ENCODE data around the gene SV2B.

SV2B gene

GRCh38 chr15:91255670-91256192 is 155.7 kb downstream of the SV2B start:
- no peaks in the 10 kb centered on the region for H3K9me3 ChIP-seq (ENCODE audit: insufficient read depth, low read depth, low read length)
- H3K27me3 ChIP-seq (ENCODE audit: insufficient read depth, low read length) = no peaks in the 10 kb centered on the region
- H2BK5ac ChIP-seq (ENCODE audit: low read depth, low read length, poor library complexity) = no peak overlapping the region
- H3K79me2 ChIP-seq (ENCODE audit: control insufficient read depth, insufficient read depth, low read length, poor library complexity) = no peaks in the 10 kb centered on the region
- H3K4ac ChIP-seq (ENCODE audit: low read depth, low read length) = no peak overlapping the region
- no CpG with 5 or more reads among the region's 3 CpGs for WGBS (ENCODE audit: extremely low coverage, insufficient coverage, insufficient read length)
- no peak overlapping the region for H2AK5ac ChIP-seq (ENCODE audit: low read length)
- no peak for DNase-seq
- H4K8ac ChIP-seq (ENCODE audit: low read depth, low read length) = no peak overlapping the region
- H2AFZ ChIP-seq (ENCODE audit: insufficient read depth, low read length, poor library complexity) = no peak overlapping the region
- H3K18ac ChIP-seq (ENCODE audit: low read length) = no peak overlapping the region
- no peak overlapping the region for H2BK120ac ChIP-seq (ENCODE audit: insufficient read depth, low read length, poor library complexity)
- no peak overlapping the region for H3K4me3 ChIP-seq (ENCODE audit: low read depth, low read length)
- H2BK12ac ChIP-seq (ENCODE audit: low read length) = no peak overlapping the region
- H3K9ac ChIP-seq (ENCODE audit: low read length) = no peak overlapping the region
- H3K4me2 ChIP-seq (ENCODE audit: low read length) = no peak overlapping the region
- H3K79me1 ChIP-seq (ENCODE audit: low read length) = no peaks in the 10 kb centered on the region
- H3K27ac ChIP-seq (ENCODE audit: low read depth, low read length) = no peak overlapping the region
- no peaks in the 10 kb centered on the region for H3K36me3 ChIP-seq (ENCODE audit: control insufficient read depth in 1 of 2, insufficient read depth in 2 of 2, low read length in 2 of 2)
- no peaks in the 10 kb centered on the region for H3K4me1 ChIP-seq (ENCODE audit: control insufficient read depth in 1 of 2, insufficient read depth in 2 of 2, low read length in 2 of 2)
- no peak overlapping the region for H4K12ac ChIP-seq (ENCODE audit: low read depth, low read length)
- H4K91ac ChIP-seq (ENCODE audit: low read depth, low read length) = no peak overlapping the region
- H3K14ac ChIP-seq (ENCODE audit: low read length) = no peak overlapping the region
- H3K23ac ChIP-seq (ENCODE audit: low read length) = no peak overlapping the region

GRCh38 chr15:91257746-91258414 is 157.8 kb downstream of the SV2B start:
- DNase-seq = no peak
- H3K4me3 ChIP-seq (ENCODE audit: low read depth, low read length) = peak overlapping the region; percentile 13

GRCh38 chr15:91258415-91258759 is 158.3 kb downstream of the SV2B start:
- no peak overlapping the region for H3K4me3 ChIP-seq (ENCODE audit: low read depth, low read length)
- H3K79me2 ChIP-seq (ENCODE audit: control insufficient read depth, insufficient read depth, low read length, poor library complexity) = no peaks in the 10 kb centered on the region
- H3K18ac ChIP-seq (ENCODE audit: low read length) = no peak overlapping the region
- H3K27me3 ChIP-seq (ENCODE audit: insufficient read depth, low read length) = no peaks in the 10 kb centered on the region
- H3K4me1 ChIP-seq (ENCODE audit: control insufficient read depth in 1 of 2, insufficient read depth in 2 of 2, low read length in 2 of 2) = no peaks in the 10 kb centered on the region
- H3K36me3 ChIP-seq (ENCODE audit: control insufficient read depth in 1 of 2, insufficient read depth in 2 of 2, low read length in 2 of 2) = no peaks in the 10 kb centered on the region
- H3K9me3 ChIP-seq (ENCODE audit: insufficient read depth, low read depth, low read length) = no peaks in the 10 kb centered on the region
- H3K14ac ChIP-seq (ENCODE audit: low read length) = no peak overlapping the region
- no peak overlapping the region for H4K91ac ChIP-seq (ENCODE audit: low read depth, low read length)
- H3K27ac ChIP-seq (ENCODE audit: low read depth, low read length) = no peak overlapping the region
- H2BK12ac ChIP-seq (ENCODE audit: low read length) = no peak overlapping the region
- no peak overlapping the region for H3K9ac ChIP-seq (ENCODE audit: low read length)
- H3K79me1 ChIP-seq (ENCODE audit: low read length) = no peaks in the 10 kb centered on the region
- H4K12ac ChIP-seq (ENCODE audit: low read depth, low read length) = no peak overlapping the region
- no peak overlapping the region for H4K8ac ChIP-seq (ENCODE audit: low read depth, low read length)
- no peak overlapping the region for H2BK5ac ChIP-seq (ENCODE audit: low read depth, low read length, poor library complexity)
- H2AFZ ChIP-seq (ENCODE audit: insufficient read depth, low read length, poor library complexity) = no peak overlapping the region
- no CpG with 5 or more reads among the region's 6 CpGs for WGBS (ENCODE audit: extremely low coverage, insufficient coverage, insufficient read length)
- peak; percentile 48 to 58 for DNase-seq
- H2AK5ac ChIP-seq (ENCODE audit: low read length) = no peak overlapping the region
- no peak overlapping the region for H3K23ac ChIP-seq (ENCODE audit: low read length)
- no peak overlapping the region for H3K4me2 ChIP-seq (ENCODE audit: low read length)
- H2BK120ac ChIP-seq (ENCODE audit: insufficient read depth, low read length, poor library complexity) = no peak overlapping the region
- H3K4ac ChIP-seq (ENCODE audit: low read depth, low read length) = no peak overlapping the region

More at GRCh38 chr15:91257746-91258414, 157.8 kb downstream of the SV2B start:
- no peaks in the 10 kb centered on the region for H3K36me3 ChIP-seq (ENCODE audit: control insufficient read depth in 1 of 2, insufficient read depth in 2 of 2, low read length in 2 of 2)
- H3K23ac ChIP-seq (ENCODE audit: low read length) = no peak overlapping the region
- no peak overlapping the region for H3K4ac ChIP-seq (ENCODE audit: low read depth, low read length)
- H4K12ac ChIP-seq (ENCODE audit: low read depth, low read length) = no peak overlapping the region
- H4K91ac ChIP-seq (ENCODE audit: low read depth, low read length) = no peak overlapping the region
- H3K79me2 ChIP-seq (ENCODE audit: control insufficient read depth, insufficient read depth, low read length, poor library complexity) = no peaks in the 10 kb centered on the region
- H3K9ac ChIP-seq (ENCODE audit: low read length) = no peak overlapping the region
- H3K4me2 ChIP-seq (ENCODE audit: low read length) = no peak overlapping the region
- H2AFZ ChIP-seq (ENCODE audit: insufficient read depth, low read length, poor library complexity) = no peak overlapping the region
- H3K14ac ChIP-seq (ENCODE audit: low read length) = no peak overlapping the region
- no peak overlapping the region for H2BK120ac ChIP-seq (ENCODE audit: insufficient read depth, low read length, poor library complexity)
- H2BK12ac ChIP-seq (ENCODE audit: low read length) = no peak overlapping the region
- no peak overlapping the region for H3K27ac ChIP-seq (ENCODE audit: low read depth, low read length)
- H2BK5ac ChIP-seq (ENCODE audit: low read depth, low read length, poor library complexity) = no peak overlapping the region
- no peak overlapping the region for H4K8ac ChIP-seq (ENCODE audit: low read depth, low read length)
- no peak overlapping the region for H3K18ac ChIP-seq (ENCODE audit: low read length)
- no peak overlapping the region for H2AK5ac ChIP-seq (ENCODE audit: low read length)
- H3K79me1 ChIP-seq (ENCODE audit: low read length) = no peaks in the 10 kb centered on the region
- no peaks in the 10 kb centered on the region for H3K9me3 ChIP-seq (ENCODE audit: insufficient read depth, low read depth, low read length)
- H3K4me1 ChIP-seq (ENCODE audit: control insufficient read depth in 1 of 2, insufficient read depth in 2 of 2, low read length in 2 of 2) = no peaks in the 10 kb centered on the region
- WGBS (ENCODE audit: extremely low coverage, insufficient coverage, insufficient read length) = no CpG with 5 or more reads among the region's 6 CpGs
- no peaks in the 10 kb centered on the region for H3K27me3 ChIP-seq (ENCODE audit: insufficient read depth, low read length)

- Histone ChIP-seq H3K79me1 (ENCODE audit: low read length) (no peaks in the 10 kb centered on the region), H3K9ac (ENCODE audit: low read length) (no peak overlapping the region), H2AK5ac (ENCODE audit: low read length) (no peak overlapping the region), H3K4me1 (ENCODE audit: control insufficient read depth in 1 of 2, insufficient read depth in 2 of 2, low read length in 2 of 2) (no peaks in the 10 kb centered on the region), H3K27me3 (ENCODE audit: insufficient read depth, low read length) (no peaks in the 10 kb centered on the region), H4K91ac (ENCODE audit: low read depth, low read length) (no peak overlapping the region), H4K12ac (ENCODE audit: low read depth, low read length) (no peak overlapping the region), H3K9me3 (ENCODE audit: insufficient read depth, low read depth, low read length) (no peaks in the 10 kb centered on the region), H2BK5ac (ENCODE audit: low read depth, low read length, poor library complexity) (no peak overlapping the region), H2AFZ (ENCODE audit: insufficient read depth, low read length, poor library complexity) (no peak overlapping the region), H3K23ac (ENCODE audit: low read length) (no peak overlapping the region), H3K79me2 (ENCODE audit: control insufficient read depth, insufficient read depth, low read length, poor library complexity) (no peaks in the 10 kb centered on the region), H3K27ac (ENCODE audit: low read depth, low read length) (no peak overlapping the region), H3K36me3 (ENCODE audit: control insufficient read depth in 1 of 2, insufficient read depth in 2 of 2, low read length in 2 of 2) (no peaks in the 10 kb centered on the region), H3K14ac (ENCODE audit: low read length) (no peak overlapping the region), H2BK120ac (ENCODE audit: insufficient read depth, low read length, poor library complexity) (no peak overlapping the region), H2BK12ac (ENCODE audit: low read length) (no peak overlapping the region), H3K18ac (ENCODE audit: low read length) (no peak overlapping the region), H3K4me3 (ENCODE audit: low read depth, low read length) (no peak overlapping the region), H4K8ac (ENCODE audit: low read depth, low read length) (no peak overlapping the region), H3K4me2 (ENCODE audit: low read length) (no peak overlapping the region), H3K4ac (ENCODE audit: low read depth, low read length) (no peak overlapping the region)
- no peak for DNase-seq
- WGBS (ENCODE audit: extremely low coverage, insufficient coverage, insufficient read length) = no CpG with 5 or more reads among the region's 3 CpGs
Observed at GRCh38 chr15:91259077-91259476, 159.0 kb downstream of the SV2B start.
